SU-DHL-6 (cell line): ENCODE measurements around the gene RAB39A.
"Not testable (repeated sequence)": the region's sequence is repeated elsewhere in the genome, so short reads cannot be mapped to it uniquely, and the experiment has no call there.

Experiments
- H2AFZ ChIP-seq: fragments of 200-600 bp; sonication (generic); 2 replicates; pipeline ENCODE4 v1.6.1; 2014; ENCODE audit warnings: low read depth, mild to moderate bottlenecking, moderate library complexity, mixed read lengths, antibody characterized with exemption, low read length; ENCODE audit not compliant: severe bottlenecking
- H3F3A ChIP-seq: fragments of 200-600 bp; shearing (Covaris generic); 2 replicates; pipeline ENCODE4 v1.6.0; 2016; ENCODE audit warnings: antibody characterized with exemption, mild to moderate bottlenecking; ENCODE audit not compliant: insufficient read depth
- H3K27ac ChIP-seq: fragments of 200-600 bp; sonication (generic); 2 replicates; pipeline ENCODE4 v1.5.1; 2016; ENCODE audit warnings: low read depth, mild to moderate bottlenecking, low read length, moderate library complexity, mixed read lengths
- H3K27me3 ChIP-seq: fragments of 200-600 bp; sonication (generic), shearing (Covaris generic); 2 replicates; pipeline ENCODE4 v1.6.0; 2014; ENCODE audit warnings: mild to moderate bottlenecking, low read length
- H3K36me3 ChIP-seq: fragments of 200-600 bp; sonication (generic); 2 replicates; pipeline ENCODE4 v1.6.1; 2014; ENCODE audit warnings: mild to moderate bottlenecking, low read length, mixed read lengths
- H3K4me2 ChIP-seq: fragments of 300-600, 200-600 bp; shearing (Covaris generic), sonication (generic); 2 replicates; pipeline ENCODE4 v1.6.0; 2014; ENCODE audit warnings: low read length, low read depth, mild to moderate bottlenecking; ENCODE audit not compliant: poor library complexity, severe bottlenecking
- H3K4me3 ChIP-seq: fragments of 200-600 bp; sonication (generic); 2 replicates; pipeline ENCODE4 v1.5.1; 2014; ENCODE audit warnings: antibody characterized with exemption, low read length, mild to moderate bottlenecking, mixed read lengths; ENCODE audit not compliant: insufficient read depth, poor library complexity, severe bottlenecking
- H3K79me2 ChIP-seq: fragments of 200-600 bp; sonication (generic); 2 replicates; pipeline ENCODE4 v1.6.1; 2014; ENCODE audit warnings: mild to moderate bottlenecking, low read length, moderate library complexity; ENCODE audit not compliant: insufficient read depth
- H3K9ac ChIP-seq: fragments of 200-600 bp; sonication (generic); 2 replicates; pipeline ENCODE4 v1.7.0; 2014; ENCODE audit warnings: mild to moderate bottlenecking, low read length
- H3K9me2 ChIP-seq: fragments of 200-600 bp; sonication (generic); replicated peaks from 2 replicates; pipeline ENCODE4 v1.6.1; 2014; ENCODE audit warnings: low read length; ENCODE audit not compliant: insufficient read depth
- H3K9me3 ChIP-seq: fragments of 200-600 bp; sonication (generic); 2 replicates; pipeline ENCODE4 v1.6.1; 2014; ENCODE audit warnings: low read length, mixed read lengths; ENCODE audit not compliant: insufficient read depth
- H4K20me1 ChIP-seq: fragments of 200-600 bp; sonication (generic); 2 replicates; pipeline ENCODE4 v1.6.1; 2014; ENCODE audit warnings: low read depth, mild to moderate bottlenecking, antibody characterized with exemption, low read length, moderate library complexity, mixed read lengths
- CTCF ChIP-seq: fragments of 200-600 bp; sonication (generic); IDR thresholded peaks from one replicate; pipeline ENCODE4 v1.5.1; 2017; ENCODE audit warnings: antibody characterized with exemption, mild to moderate bottlenecking, low read length, moderate library complexity; ENCODE audit not compliant: insufficient read depth, poor library complexity, severe bottlenecking
- EZH2phosphoT487 ChIP-seq: fragments of 200-600 bp; sonication (generic), shearing (Covaris generic); conservative IDR thresholded peaks from 2 replicates; pipeline ENCODE4 v1.6.1; 2018; ENCODE audit warnings: mild to moderate bottlenecking, antibody characterized with exemption, low read length, moderate library complexity, mixed read lengths

RAB39A gene

GRCh38 chr11:107947904-107948303 lies 19.7 kb downstream of the RAB39A start:
- no peaks in the 10 kb centered on the region for H3K36me3 ChIP-seq
- no peaks in the 10 kb centered on the region for H3K79me2 ChIP-seq
- no peak overlapping the region for H3K4me2 ChIP-seq
- no peak overlapping the region for H3K4me3 ChIP-seq
- H3K9me3 ChIP-seq: no peaks in the 10 kb centered on the region
- H3K27ac ChIP-seq: no peak overlapping the region
- no peak overlapping the region for H2AFZ ChIP-seq
- no peak overlapping the region for H3K9ac ChIP-seq
- H4K20me1 ChIP-seq: no peaks in the 10 kb centered on the region
- no peaks in the 10 kb centered on the region for H3K9me2 ChIP-seq
- H3K27me3 ChIP-seq: no peaks in the 10 kb centered on the region
- H3F3A ChIP-seq: no peaks in the 10 kb centered on the region
- no peak for TF ChIP-seq EZH2phosphoT487
- TF ChIP-seq CTCF: no peak

- H3K9me2 ChIP-seq, H4K20me1 ChIP-seq, H3K79me2 ChIP-seq, H3K4me3 ChIP-seq, H3K27me3 ChIP-seq, H2AFZ ChIP-seq, H3K27ac ChIP-seq, H3K36me3 ChIP-seq, H3K4me2 ChIP-seq, H3K9me3 ChIP-seq, H3F3A ChIP-seq, H3K9ac ChIP-seq: not testable (repeated sequence)
Measured at GRCh38 chr11:107948328-107948727, 20.1 kb downstream of the RAB39A start.

GRCh38 chr11:107951155-107951554 lies 22.9 kb downstream of the RAB39A start:
- Histone ChIP-seq H3K9me2 (no peaks in the 10 kb centered on the region), H3K9me3 (no peaks in the 10 kb centered on the region), H3K79me2 (no peaks in the 10 kb centered on the region), H3F3A (no peaks in the 10 kb centered on the region), H2AFZ (no peak overlapping the region), H3K4me2 (no peak overlapping the region), H3K36me3 (no peaks in the 10 kb centered on the region), H3K9ac (no peak overlapping the region), H3K27me3 (no peaks in the 10 kb centered on the region), H4K20me1 (no peaks in the 10 kb centered on the region), H3K27ac (no peak overlapping the region), H3K4me3 (no peak overlapping the region)
- no peak for TF ChIP-seq CTCF
- TF ChIP-seq EZH2phosphoT487: no peak

GRCh38 chr11:107953446-107953845 lies 25.2 kb downstream of the RAB39A start:
- no peak overlapping the region for H3K27ac ChIP-seq
- no peak for TF ChIP-seq EZH2phosphoT487
- no peak for TF ChIP-seq CTCF
- H3K9me2 ChIP-seq: no peaks in the 10 kb centered on the region
- no peaks in the 10 kb centered on the region for H3F3A ChIP-seq
- H2AFZ ChIP-seq: no peak overlapping the region
- no peaks in the 10 kb centered on the region for H3K27me3 ChIP-seq
- no peaks in the 10 kb centered on the region for H3K79me2 ChIP-seq
- no peak overlapping the region for H3K9ac ChIP-seq
- H3K4me3 ChIP-seq: no peak overlapping the region
- no peaks in the 10 kb centered on the region for H4K20me1 ChIP-seq
- H3K4me2 ChIP-seq: no peak overlapping the region
- no peaks in the 10 kb centered on the region for H3K36me3 ChIP-seq
- no peaks in the 10 kb centered on the region for H3K9me3 ChIP-seq
